Fibroblast of mammary gland (primary cell): ENCODE results near the gene ALDH3A2.

Experiments
- DNase-seq: peaks from one replicate; pipeline ENCODE4 v3.0.0-alpha.2; 2010; ENCODE audit warnings: low read depth
- H3K4me3 ChIP-seq: 2 replicates; pipeline ENCODE4 v1.5.1; 2011; ENCODE audit warnings: low read depth, mild to moderate bottlenecking, low read length, moderate library complexity; ENCODE audit not compliant: control insufficient read depth
- CTCF ChIP-seq: conservative IDR thresholded peaks from 2 replicates; pipeline ENCODE4 v1.5.1; 2011; ENCODE audit warnings: low read depth, low read length, inconsistent platforms; ENCODE audit not compliant: control insufficient read depth, insufficient read depth

ALDH3A2 gene

GRCh38 chr17:19641687-19642372, 6.7 kb upstream of the ALDH3A2 start:
- H3K4me3 ChIP-seq = no peak overlapping the region
- no peak for TF ChIP-seq CTCF
- no peak for DNase-seq

GRCh38 chr17:19642373-19642893, 6.1 kb upstream of the ALDH3A2 start:
- DNase-seq = no peak
- no peak overlapping the region for H3K4me3 ChIP-seq
- no peak for TF ChIP-seq CTCF

- DNase-seq = peak; percentile 69
- no peak for TF ChIP-seq CTCF
- no peak overlapping the region for H3K4me3 ChIP-seq
Measured at GRCh38 chr17:19644493-19645210, 3.9 kb upstream of the ALDH3A2 start.

- peak; percentile 30 for DNase-seq
- no peak overlapping the region for H3K4me3 ChIP-seq
- TF ChIP-seq CTCF = peak; percentile 60
Measured at GRCh38 chr17:19645734-19646201, 2.8 kb upstream of the ALDH3A2 start.

- TF ChIP-seq CTCF = no peak
- DNase-seq = peak; percentile 40
- H3K4me3 ChIP-seq = peak overlapping the region; percentile 71
Measured at GRCh38 chr17:19646788-19647696, 1.5 kb upstream of the ALDH3A2 start.

- peak; percentile 78 for DNase-seq
- no peak for TF ChIP-seq CTCF
- peak overlapping the region; percentile 71 for H3K4me3 ChIP-seq
Measured at GRCh38 chr17:19647697-19648474, 665 bp upstream of the ALDH3A2 start.
